Measurements from ENCODE around the gene DPP6.
"Not testable (repeated sequence)": the region's sequence is repeated elsewhere in the genome, so short reads cannot be mapped to it uniquely, and the experiment has no call there.

Gene DPP6

GRCh38 chr7:154129142-154129541 is 76.9 kb downstream of the DPP6 start:
- not testable (repeated sequence) for H3K4me3 ChIP-seq (ENCODE audit: low read depth, low read length); H3K9ac ChIP-seq (ENCODE audit: low read depth, low read length); H3K9me3 ChIP-seq (ENCODE audit: control insufficient read depth, insufficient read depth, low read length); H3K27me3 ChIP-seq (ENCODE audit: control insufficient read depth, insufficient read depth, low read length); H3K4me1 ChIP-seq (ENCODE audit: control insufficient read depth, insufficient read depth, low read length); H3K36me3 ChIP-seq (ENCODE audit: control insufficient read depth, insufficient read depth, low read length); H3K27ac ChIP-seq (ENCODE audit: low read depth, low read length)

DNA sequence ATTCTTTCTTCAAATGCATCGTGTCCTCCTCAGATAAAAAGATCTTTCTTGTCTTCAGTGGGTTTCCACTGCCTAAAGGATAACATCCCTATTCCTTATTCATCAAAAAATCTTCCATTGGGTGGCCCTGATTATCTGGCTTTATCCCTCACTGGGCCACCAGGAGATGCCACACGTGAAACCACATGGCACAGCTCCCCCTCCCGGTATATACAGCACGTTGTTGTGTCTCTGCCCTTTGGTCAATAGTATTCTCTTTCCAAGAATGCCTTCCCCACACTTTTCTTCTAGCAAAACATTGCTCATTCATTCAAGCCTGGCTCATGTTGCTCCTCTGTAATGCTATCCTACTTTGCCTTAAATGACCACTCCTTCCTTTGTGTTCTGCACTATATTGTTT is 80.4 kb downstream of the DPP6 start:
- H3K4me1 ChIP-seq (ENCODE audit: control insufficient read depth, insufficient read depth, low read length); H3K36me3 ChIP-seq (ENCODE audit: control insufficient read depth, insufficient read depth, low read length); H3K27ac ChIP-seq (ENCODE audit: low read depth, low read length); H3K4me3 ChIP-seq (ENCODE audit: low read depth, low read length); H3K27me3 ChIP-seq (ENCODE audit: control insufficient read depth, insufficient read depth, low read length); H3K9ac ChIP-seq (ENCODE audit: low read depth, low read length); H3K9me3 ChIP-seq (ENCODE audit: control insufficient read depth, insufficient read depth, low read length): not testable (repeated sequence)

GRCh38 chr7:154133703-154134277 is 81.6 kb downstream of the DPP6 start:
- not testable (repeated sequence) for H3K4me3 ChIP-seq (ENCODE audit: low read depth, low read length); H3K4me1 ChIP-seq (ENCODE audit: control insufficient read depth, insufficient read depth, low read length); H3K36me3 ChIP-seq (ENCODE audit: control insufficient read depth, insufficient read depth, low read length)

DNA sequence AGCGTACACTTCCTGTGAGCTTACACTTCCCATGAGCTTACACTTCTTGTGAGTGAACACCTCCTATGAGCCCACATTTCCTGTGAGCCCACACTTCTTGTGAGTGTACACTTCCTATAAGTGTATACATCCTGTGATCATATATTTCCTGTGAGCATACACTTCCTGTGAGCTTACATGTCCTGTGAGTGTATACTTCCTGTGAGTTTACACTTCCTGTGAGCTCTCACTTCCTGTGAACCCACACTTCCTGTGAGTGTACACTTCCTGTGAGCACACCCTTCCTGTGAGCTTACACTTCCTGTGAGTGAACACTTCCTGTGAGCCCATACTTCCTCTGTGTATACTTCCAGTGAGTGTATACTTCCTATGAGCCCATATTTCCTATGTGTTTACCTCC is 82.5 kb downstream of the DPP6 start:
- not testable (repeated sequence) for H3K27ac ChIP-seq (ENCODE audit: low read depth, low read length); H3K4me3 ChIP-seq (ENCODE audit: low read depth, low read length)

More at GRCh38 chr7:154133703-154134277, 81.6 kb downstream of the DPP6 start:
- H3K9me3 ChIP-seq (ENCODE audit: control insufficient read depth, insufficient read depth, low read length); H3K27ac ChIP-seq (ENCODE audit: low read depth, low read length); H3K9ac ChIP-seq (ENCODE audit: low read depth, low read length); H3K27me3 ChIP-seq (ENCODE audit: control insufficient read depth, insufficient read depth, low read length): not testable (repeated sequence)

DNA sequence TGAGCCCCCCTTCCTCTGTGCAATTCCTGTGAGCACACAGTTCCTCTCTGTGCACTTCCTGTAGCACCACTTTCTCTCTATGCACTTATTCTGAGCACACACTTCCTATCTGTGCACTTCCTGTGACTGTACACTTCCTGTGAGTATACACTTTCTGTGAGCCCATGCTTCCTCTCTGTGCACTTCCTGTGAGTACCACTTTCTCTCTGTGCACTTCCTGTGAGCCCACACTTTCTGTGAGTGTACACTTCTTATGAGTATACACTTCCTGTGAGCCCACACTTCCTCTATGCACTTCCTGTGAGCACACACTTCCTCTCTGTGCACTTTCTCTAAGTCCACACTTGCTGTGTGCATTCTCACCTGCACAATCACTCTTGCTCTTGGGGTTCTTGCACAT is 83.4 kb downstream of the DPP6 start:
- H3K27ac ChIP-seq (ENCODE audit: low read depth, low read length); H3K4me1 ChIP-seq (ENCODE audit: control insufficient read depth, insufficient read depth, low read length); H3K27me3 ChIP-seq (ENCODE audit: control insufficient read depth, insufficient read depth, low read length); H3K9ac ChIP-seq (ENCODE audit: low read depth, low read length); H3K9me3 ChIP-seq (ENCODE audit: control insufficient read depth, insufficient read depth, low read length); H3K4me3 ChIP-seq (ENCODE audit: low read depth, low read length); H3K36me3 ChIP-seq (ENCODE audit: control insufficient read depth, insufficient read depth, low read length): not testable (repeated sequence)

More for the DNA sequence above, 82.5 kb downstream of the DPP6 start:
- H3K9ac ChIP-seq (ENCODE audit: low read depth, low read length); H3K36me3 ChIP-seq (ENCODE audit: control insufficient read depth, insufficient read depth, low read length); H3K4me1 ChIP-seq (ENCODE audit: control insufficient read depth, insufficient read depth, low read length); H3K9me3 ChIP-seq (ENCODE audit: control insufficient read depth, insufficient read depth, low read length); H3K27me3 ChIP-seq (ENCODE audit: control insufficient read depth, insufficient read depth, low read length): not testable (repeated sequence)

DNA sequence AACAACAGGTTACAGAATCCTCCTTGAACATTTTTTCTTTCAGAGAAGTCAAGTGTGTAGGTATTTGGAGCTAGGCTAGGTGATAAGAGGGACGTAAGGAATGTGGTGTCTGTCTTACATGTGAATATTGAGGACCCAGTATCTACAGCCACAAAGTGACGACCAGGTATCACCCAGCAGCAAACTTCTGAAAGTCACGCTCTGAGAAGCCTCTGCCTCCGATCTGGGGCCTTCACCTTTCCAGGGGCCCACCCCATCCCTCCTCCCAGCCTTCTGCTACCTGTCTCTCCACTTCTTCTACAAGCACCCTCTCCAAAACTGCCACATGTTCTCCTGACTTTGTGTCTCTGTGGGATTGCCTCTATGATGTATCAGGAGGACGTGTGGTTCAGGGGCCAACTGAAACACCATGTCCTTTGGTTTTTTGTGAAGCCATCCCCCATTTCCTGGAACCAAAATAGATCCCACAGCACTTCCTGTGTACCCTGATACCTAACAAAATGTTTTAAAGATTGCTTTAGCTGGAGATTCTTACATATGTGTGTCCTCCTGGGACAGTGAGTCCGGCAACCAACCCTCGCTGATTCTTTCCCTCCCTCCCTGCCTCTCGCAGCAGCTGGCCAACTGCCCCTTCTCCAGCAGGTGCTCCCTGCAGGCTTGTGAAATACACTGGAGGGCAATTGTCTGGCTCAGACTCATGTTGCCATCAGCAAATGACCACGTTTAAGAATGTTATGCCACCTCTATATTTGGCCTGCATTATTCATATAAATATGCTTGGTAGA is 93.9 kb downstream of the DPP6 start:
- H3K4me1 ChIP-seq (ENCODE audit: control insufficient read depth, insufficient read depth, low read length); H3K36me3 ChIP-seq (ENCODE audit: control insufficient read depth, insufficient read depth, low read length); H3K9ac ChIP-seq (ENCODE audit: low read depth, low read length): not testable (repeated sequence)

DNA sequence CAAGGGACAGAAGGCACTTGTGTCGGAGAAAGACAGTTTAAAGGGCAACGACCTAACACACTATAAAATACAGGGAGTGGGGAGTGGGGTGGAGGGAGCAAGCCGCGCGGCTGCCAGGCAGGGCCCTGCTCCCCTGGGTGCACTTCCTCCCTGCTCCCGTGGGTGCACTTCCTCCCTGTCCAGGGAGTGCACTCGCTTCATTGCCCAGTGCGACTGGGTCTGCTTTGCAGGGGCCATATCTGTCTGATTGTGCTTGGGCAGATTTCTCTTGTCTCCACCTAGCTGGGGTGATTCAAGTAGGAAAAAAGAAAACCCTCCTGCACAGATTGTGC is 94.5 kb downstream of the DPP6 start:
- not testable (repeated sequence) for H3K4me1 ChIP-seq (ENCODE audit: control insufficient read depth, insufficient read depth, low read length); H3K36me3 ChIP-seq (ENCODE audit: control insufficient read depth, insufficient read depth, low read length); H3K9ac ChIP-seq (ENCODE audit: low read depth, low read length); H3K27ac ChIP-seq (ENCODE audit: low read depth, low read length); H3K4me3 ChIP-seq (ENCODE audit: low read depth, low read length); H3K27me3 ChIP-seq (ENCODE audit: control insufficient read depth, insufficient read depth, low read length); H3K9me3 ChIP-seq (ENCODE audit: control insufficient read depth, insufficient read depth, low read length)

More for the DNA sequence above, 93.9 kb downstream of the DPP6 start:
- H3K9me3 ChIP-seq (ENCODE audit: control insufficient read depth, insufficient read depth, low read length); H3K27me3 ChIP-seq (ENCODE audit: control insufficient read depth, insufficient read depth, low read length); H3K4me3 ChIP-seq (ENCODE audit: low read depth, low read length); H3K27ac ChIP-seq (ENCODE audit: low read depth, low read length): not testable (repeated sequence)

DNA sequence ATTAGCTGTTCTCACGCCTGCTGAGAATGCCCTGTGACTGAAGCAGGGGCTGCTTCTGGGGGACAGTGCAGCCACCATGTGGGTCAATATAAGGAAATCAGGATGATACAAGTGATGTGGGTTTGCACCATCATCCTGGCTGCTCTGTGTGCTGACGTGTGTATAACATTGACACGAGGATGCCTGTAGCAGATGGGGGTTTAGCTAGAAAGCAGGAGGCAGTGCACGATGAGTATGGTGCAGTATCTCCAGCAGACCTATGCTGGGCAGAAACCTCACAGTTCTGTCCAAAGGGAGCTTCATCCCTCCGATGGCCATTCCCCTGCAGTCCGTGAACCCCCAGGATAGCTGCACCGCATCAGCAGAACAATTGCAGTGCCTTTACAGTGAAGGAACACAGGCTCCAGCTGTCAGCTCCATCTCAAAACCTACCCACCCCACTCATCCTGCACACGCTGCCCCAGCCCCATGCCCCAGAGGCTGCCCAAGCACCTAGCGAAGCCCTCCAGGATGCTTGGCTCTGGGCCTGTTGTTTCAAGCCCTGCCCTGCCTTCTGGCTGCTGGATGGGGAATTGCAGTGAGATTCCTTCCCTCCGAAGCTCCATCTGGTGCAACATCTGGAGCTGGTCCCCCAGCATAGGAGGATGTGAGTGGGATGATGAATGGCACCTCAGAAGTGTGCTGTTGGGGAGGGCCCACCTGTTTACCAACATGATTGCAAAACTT is 96.8 kb downstream of the DPP6 start:
- H3K36me3 ChIP-seq (ENCODE audit: control insufficient read depth, insufficient read depth, low read length); H3K4me3 ChIP-seq (ENCODE audit: low read depth, low read length); H3K9me3 ChIP-seq (ENCODE audit: control insufficient read depth, insufficient read depth, low read length); H3K27me3 ChIP-seq (ENCODE audit: control insufficient read depth, insufficient read depth, low read length); H3K9ac ChIP-seq (ENCODE audit: low read depth, low read length); H3K27ac ChIP-seq (ENCODE audit: low read depth, low read length); H3K4me1 ChIP-seq (ENCODE audit: control insufficient read depth, insufficient read depth, low read length): not testable (repeated sequence)

DNA sequence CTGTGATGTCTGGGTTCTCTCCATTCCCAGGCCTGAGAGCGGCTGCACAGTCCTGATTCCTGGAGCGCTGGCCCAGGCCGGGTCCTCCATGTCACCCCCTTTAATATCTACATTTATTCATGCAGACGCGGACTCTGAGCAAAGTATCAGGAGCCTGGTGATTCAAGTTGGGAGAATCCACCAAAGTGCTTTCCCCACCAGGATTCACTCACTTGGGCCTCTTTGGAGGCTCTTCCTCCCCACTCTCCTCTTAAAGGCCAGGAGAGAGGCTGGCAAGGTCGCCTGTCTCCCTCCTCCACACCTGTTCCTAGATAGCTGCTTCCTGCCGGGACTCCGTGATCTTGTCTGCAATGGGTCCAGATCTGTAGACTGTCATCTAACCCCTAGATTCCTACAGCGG is 98.5 kb downstream of the DPP6 start:
- not testable (repeated sequence) for H3K27me3 ChIP-seq (ENCODE audit: control insufficient read depth, insufficient read depth, low read length); H3K4me3 ChIP-seq (ENCODE audit: low read depth, low read length); H3K36me3 ChIP-seq (ENCODE audit: control insufficient read depth, insufficient read depth, low read length); H3K9ac ChIP-seq (ENCODE audit: low read depth, low read length); H3K27ac ChIP-seq (ENCODE audit: low read depth, low read length); H3K4me1 ChIP-seq (ENCODE audit: control insufficient read depth, insufficient read depth, low read length); H3K9me3 ChIP-seq (ENCODE audit: control insufficient read depth, insufficient read depth, low read length)

GRCh38 chr7:154151306-154151705 is 99.1 kb downstream of the DPP6 start:
- not testable (repeated sequence) for H3K4me1 ChIP-seq (ENCODE audit: control insufficient read depth, insufficient read depth, low read length); H3K9ac ChIP-seq (ENCODE audit: low read depth, low read length); H3K27me3 ChIP-seq (ENCODE audit: control insufficient read depth, insufficient read depth, low read length); H3K4me3 ChIP-seq (ENCODE audit: low read depth, low read length); H3K36me3 ChIP-seq (ENCODE audit: control insufficient read depth, insufficient read depth, low read length); H3K9me3 ChIP-seq (ENCODE audit: control insufficient read depth, insufficient read depth, low read length); H3K27ac ChIP-seq (ENCODE audit: low read depth, low read length)

DNA sequence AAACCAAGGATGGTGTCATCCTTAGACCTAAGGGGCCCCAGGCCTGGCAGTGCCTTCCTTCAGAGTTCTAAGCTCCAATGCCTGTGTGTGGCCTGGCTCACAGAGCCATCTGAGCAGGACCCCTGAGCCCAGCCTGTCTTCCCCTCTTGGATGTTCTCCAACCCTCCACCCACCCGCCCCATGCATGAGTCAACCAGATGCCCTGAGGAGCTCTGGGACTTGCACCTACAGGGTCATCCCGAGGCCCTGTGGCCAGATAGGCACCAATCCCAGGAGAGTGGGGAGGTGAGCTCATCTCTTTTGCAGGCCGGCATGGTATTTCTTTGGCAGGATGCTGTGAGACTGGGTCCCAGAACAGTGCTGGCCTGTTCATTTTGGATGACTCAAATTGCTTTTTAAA is 103.7 kb downstream of the DPP6 start:
- H3K36me3 ChIP-seq (ENCODE audit: control insufficient read depth, insufficient read depth, low read length); H3K4me3 ChIP-seq (ENCODE audit: low read depth, low read length); H3K27ac ChIP-seq (ENCODE audit: low read depth, low read length); H3K4me1 ChIP-seq (ENCODE audit: control insufficient read depth, insufficient read depth, low read length); H3K27me3 ChIP-seq (ENCODE audit: control insufficient read depth, insufficient read depth, low read length); H3K9me3 ChIP-seq (ENCODE audit: control insufficient read depth, insufficient read depth, low read length); H3K9ac ChIP-seq (ENCODE audit: low read depth, low read length): not testable (repeated sequence)
